H9 (cell line): Measurements from ENCODE around the gene PPP2R3B. TPM values are rescaled to one million over a fixed set of nuclear protein-coding genes. Genes with fewer than 3 reads are reported as not detected.

Source experiments
- DNase-seq: peaks from one replicate; pipeline ENCODE4 v3.0.0-alpha.2; 2017
- H2AFZ ChIP-seq: one replicate; pipeline ENCODE4 v1.6.1; 2013; ENCODE audit warnings: mild to moderate bottlenecking, low read length, control low read depth, moderate library complexity
- H2AK5ac ChIP-seq: 2 replicates; pipeline ENCODE4 v1.6.1; 2013; ENCODE audit warnings: low read length, control low read depth, mixed read lengths; ENCODE audit not compliant: insufficient read length
- H2BK120ac ChIP-seq: one replicate; pipeline ENCODE4 v1.6.1; 2013; ENCODE audit warnings: low read depth, mild to moderate bottlenecking, low read length, control low read depth, inconsistent platforms; ENCODE audit not compliant: poor library complexity, severe bottlenecking
- H2BK12ac ChIP-seq: 2 replicates; pipeline ENCODE4 v1.6.1; 2013; ENCODE audit warnings: low read length, control low read depth, mixed read lengths, low read depth; ENCODE audit not compliant: insufficient read length
- H2BK15ac ChIP-seq: 2 replicates; pipeline ENCODE4 v1.6.1; 2013; ENCODE audit warnings: low read depth, low read length, control low read depth
- H2BK20ac ChIP-seq: one replicate; pipeline ENCODE4 v1.6.1; 2013; ENCODE audit warnings: low read depth, mild to moderate bottlenecking, low read length, control low read depth, inconsistent platforms; ENCODE audit not compliant: poor library complexity, severe bottlenecking
- H2BK5ac ChIP-seq: 2 replicates; pipeline ENCODE4 v1.6.1; 2013; ENCODE audit warnings: low read length, control low read depth, mixed read lengths; ENCODE audit not compliant: insufficient read length
- H3K14ac ChIP-seq: 2 replicates; pipeline ENCODE4 v1.6.1; 2013; ENCODE audit warnings: low read length, control low read depth; ENCODE audit not compliant: insufficient read depth
- H3K18ac ChIP-seq: 2 replicates; pipeline ENCODE4 v1.6.1; 2013; ENCODE audit warnings: low read depth, mild to moderate bottlenecking, mixed read lengths, low read length, control low read depth; ENCODE audit not compliant: insufficient read length
- H3K23ac ChIP-seq: 2 replicates; pipeline ENCODE4 v1.6.1; 2013; ENCODE audit warnings: low read length, control low read depth, mixed read lengths, low read depth; ENCODE audit not compliant: insufficient read length
- H3K23me2 ChIP-seq: 2 replicates; pipeline ENCODE4 v1.6.1; 2013; ENCODE audit warnings: low read depth, mild to moderate bottlenecking, mixed read lengths, low read length, control low read depth; ENCODE audit not compliant: insufficient read length, poor library complexity, severe bottlenecking
- H3K27ac ChIP-seq: 2 replicates; pipeline ENCODE4 v1.5.1; 2013; ENCODE audit warnings: low read length, control low read depth, mixed read lengths, low read depth; ENCODE audit not compliant: insufficient read length
- H3K27me3 ChIP-seq: 2 replicates; pipeline ENCODE4 v1.6.1; 2013; ENCODE audit warnings: low read length, control low read depth, inconsistent platforms; ENCODE audit not compliant: insufficient read depth
- H3K4ac ChIP-seq: 2 replicates; pipeline ENCODE4 v1.6.1; 2013; ENCODE audit warnings: low read depth, mild to moderate bottlenecking, control low read depth, inconsistent platforms, low read length, moderate library complexity
- H3K4me1 ChIP-seq: 2 replicates; pipeline ENCODE4 v1.6.1; 2013; ENCODE audit warnings: low read length, control low read depth, inconsistent platforms; ENCODE audit not compliant: insufficient read depth
- H3K4me2 ChIP-seq: 2 replicates; pipeline ENCODE4 v1.6.1; 2013; ENCODE audit warnings: low read length, control low read depth, mixed read lengths; ENCODE audit not compliant: insufficient read length, insufficient read depth
- H3K56ac ChIP-seq: 2 replicates; pipeline ENCODE4 v1.6.1; 2013; ENCODE audit warnings: low read depth, mild to moderate bottlenecking, mixed read lengths, low read length, control low read depth; ENCODE audit not compliant: insufficient read length
- H3K79me1 ChIP-seq: 2 replicates; pipeline ENCODE4 v1.6.1; 2013; ENCODE audit warnings: low read depth, mild to moderate bottlenecking, moderate library complexity, low read length, control low read depth, inconsistent platforms; ENCODE audit not compliant: insufficient read depth, poor library complexity, severe bottlenecking
- H3K79me2 ChIP-seq: 2 replicates; pipeline ENCODE4 v1.6.1; 2013; ENCODE audit warnings: low read length, control low read depth, inconsistent platforms; ENCODE audit not compliant: insufficient read depth
- H3K9ac ChIP-seq: 2 replicates; pipeline ENCODE4 v1.6.1; 2013; ENCODE audit warnings: low read length, control low read depth, mixed read lengths; ENCODE audit not compliant: insufficient read length; ENCODE audit errors: extremely low read depth
- H3K9me3 ChIP-seq: one replicate; pipeline ENCODE4 v1.6.1; 2013; ENCODE audit warnings: low read depth, low read length, inconsistent platforms; ENCODE audit not compliant: control insufficient read depth
- H3T11ph ChIP-seq: one replicate; pipeline ENCODE4 v1.6.1; 2013; ENCODE audit warnings: mild to moderate bottlenecking, low read length, control low read depth, inconsistent platforms
- H4K20me1 ChIP-seq: one replicate; pipeline ENCODE4 v1.6.1; 2013; ENCODE audit not compliant: control insufficient read depth, insufficient read length, insufficient read depth
- H4K5ac ChIP-seq: 2 replicates; pipeline ENCODE4 v1.6.1; 2013; ENCODE audit warnings: low read depth, mild to moderate bottlenecking, mixed read lengths, low read length, control low read depth; ENCODE audit not compliant: insufficient read length
- H4K8ac ChIP-seq: replicated peaks from 2 replicates; pipeline ENCODE4 v1.6.1; 2013; ENCODE audit warnings: low read length, control low read depth, mixed read lengths, low read depth; ENCODE audit not compliant: insufficient read length
- H4K91ac ChIP-seq: 2 replicates; pipeline ENCODE4 v1.6.1; 2013; ENCODE audit warnings: low read depth, mild to moderate bottlenecking, moderate library complexity, mixed read lengths, low read length, control low read depth; ENCODE audit not compliant: insufficient read length
- H3K27ac Mint-ChIP-seq, 3 experiments: 2 replicates in 2 of 3; 3 replicates in 1 of 3; pipeline ENCODE4 v1.8.0; 2020 to 2021; ENCODE audit warnings: mixed read lengths in 3 of 3, mild to moderate bottlenecking in 1 of 3, moderate library complexity in 1 of 3
- H3K27me3 Mint-ChIP-seq: 2 replicates; pipeline ENCODE4 v1.8.0; 2021; ENCODE audit warnings: low read depth, mild to moderate bottlenecking, moderate library complexity, mixed read lengths
- H3K36me3 Mint-ChIP-seq, 3 experiments: 2 replicates in 2 of 3; 3 replicates in 1 of 3; pipeline ENCODE4 v1.8.0; 2020 to 2021; ENCODE audit warnings: low read depth in 3 of 3, mixed read lengths in 3 of 3; ENCODE audit not compliant: insufficient read depth in 1 of 3
- H3K4me1 Mint-ChIP-seq, 2 experiments: 2 replicates each; pipeline ENCODE4 v1.8.0; 2020; ENCODE audit warnings: mixed read lengths in 2 of 2
- H3K4me3 Mint-ChIP-seq, 2 experiments: 2 replicates in 1 of 2; 3 replicates in 1 of 2; pipeline ENCODE4 v1.8.0; 2020 to 2021; ENCODE audit warnings: mild to moderate bottlenecking in 2 of 2, mixed read lengths in 2 of 2, moderate library complexity in 1 of 2
- H3K9me3 Mint-ChIP-seq, 2 experiments: 2 replicates in 1 of 2; 3 replicates in 1 of 2; pipeline ENCODE4 v1.8.0; 2020; ENCODE audit warnings: mild to moderate bottlenecking in 2 of 2, mixed read lengths in 2 of 2, moderate library complexity in 1 of 2
- CTCF ChIP-seq: fragments of 200-600 bp; sonication (generic); conservative IDR thresholded peaks from 3 replicates; pipeline ENCODE4 v1.8.0; 2021; ENCODE audit warnings: antibody characterized with exemption, mild to moderate bottlenecking
- WGBS: extraction: QIAGEN DNeasy Blood & Tissue Kit; methylation state at CpG from one replicate; pipeline ENCODE4 v1.1.7; 2013; ENCODE audit warnings: missing lambda C conversion rate, low lambda C conversion rate, mixed read lengths; ENCODE audit not compliant: insufficient read length; ENCODE audit errors: extremely low coverage; 5-methylcytosine and 5-hydroxymethylcytosine counted together
- total RNA-seq: library from RNA; stranded (reverse); gene quantifications from 2 replicates; pipeline ENCODE4 v1.2.1, GENCODE V29; 2021

The PPP2R3B gene
- total RNA-seq, 1 experiment from 2014 or later = 72.1 TPM

- no peak overlapping the region for H3K9ac ChIP-seq
These were observed 72.7 kb downstream of the PPP2R3B start for GRCh38 chrX:314049-314448.

More at GRCh38 chrX:314049-314448, 72.7 kb downstream of the PPP2R3B start:
- no peak overlapping the region for H3K56ac ChIP-seq
- Mint-ChIP-seq H3K27me3 (peaks cover 2% of the 10 kb centered on the region; the same call in 1 of the 2 replicates), H3K9me3 (no peaks in the 10 kb centered on the region), H3K4me3 (no peak overlapping the region), H3K4me1 (peaks cover 0 to 4% of the 10 kb centered on the region in 2 experiments; a peak in 1 of 4 replicates), H3K27ac (no peak overlapping the region), H3K36me3 (peaks cover 21 to 47% (median 45%) of the 10 kb centered on the region in 3 experiments)
- H3K79me1 ChIP-seq = no peaks in the 10 kb centered on the region
- H4K8ac ChIP-seq = no peak overlapping the region
- no peaks in the 10 kb centered on the region for H3K27me3 ChIP-seq
- H3K18ac ChIP-seq = no peak overlapping the region
- no peak overlapping the region for H4K91ac ChIP-seq
- no peak overlapping the region for H4K5ac ChIP-seq
- H2BK15ac ChIP-seq = no peak overlapping the region
- H2BK120ac ChIP-seq = no peak overlapping the region
- H2BK12ac ChIP-seq = no peak overlapping the region
- H3K4me2 ChIP-seq = no peak overlapping the region
- peaks cover 3% of the 10 kb centered on the region for H3K23me2 ChIP-seq
- H3K14ac ChIP-seq = no peak overlapping the region; the same call in 1 of the 2 replicates
- no peak overlapping the region for H3K23ac ChIP-seq
- no peak overlapping the region for H3K27ac ChIP-seq
- H2BK20ac ChIP-seq = no peak overlapping the region
- H3K79me2 ChIP-seq = no peaks in the 10 kb centered on the region
- DNase-seq = no peak
- no peak overlapping the region for H2BK5ac ChIP-seq
- no peaks in the 10 kb centered on the region for H4K20me1 ChIP-seq
- no peak overlapping the region for H2AFZ ChIP-seq
- no peaks in the 10 kb centered on the region for H3K9me3 ChIP-seq
- WGBS = no CpG with 5 or more reads among the region's 34 CpGs
- H3K4me1 ChIP-seq = no peaks in the 10 kb centered on the region
- no peak for TF ChIP-seq CTCF
- no peak overlapping the region for H2AK5ac ChIP-seq
- H3K4ac ChIP-seq = no peak overlapping the region
- no peak overlapping the region for H3T11ph ChIP-seq
